H7 (cell line): ENCODE results near the gene RND2. TPM values are rescaled to one million over a fixed set of nuclear protein-coding genes. Genes with fewer than 3 reads are reported as not detected.
A peak's percentile ranks its signal among the peaks of the same experiment; 100 is the strongest.
"Not testable (repeated sequence)": the region's sequence is repeated elsewhere in the genome, so short reads cannot be mapped to it uniquely, and the experiment has no call there.

Source experiments
- DNase-seq: peaks from one replicate; pipeline ENCODE4 v3.0.0; 2012
- H3K27me3 ChIP-seq: 2 replicates; pipeline ENCODE4 v1.6.0; 2011; ENCODE audit warnings: mild to moderate bottlenecking, low read length; ENCODE audit not compliant: control insufficient read depth, insufficient read depth
- H3K36me3 ChIP-seq: replicated peaks from 2 replicates; pipeline ENCODE4 v1.5.1; 2011; ENCODE audit warnings: low read length; ENCODE audit not compliant: control insufficient read depth, insufficient read depth
- H3K4me3 ChIP-seq: 2 replicates; pipeline ENCODE4 v1.5.1; 2011; ENCODE audit warnings: low read depth, mild to moderate bottlenecking, control low read depth, low read length, moderate library complexity; ENCODE audit not compliant: insufficient read depth
- total RNA-seq: library from RNA; depleted of rRNA; stranded (reverse); fragments of >200 nt; shearing (Covaris generic); gene quantifications from 2 replicates; pipeline ENCODE4 v1.2.3, GENCODE V29; 2014; rRNA removed

RND2 gene
- total RNA-seq: 25.3 and 25.9 TPM in 2 replicates

GRCh38 chr17:43024407-43025289 is at the start of gene RND2:
Gene RND2, plus strand, starts transcription at chr17:43025231. Its CDS starts 117 bp downstream, at chr17:43025348.
- Histone ChIP-seq H3K27me3 (no peaks in the 10 kb centered on the region), H3K36me3 (peaks cover 4% of the 10 kb centered on the region), H3K4me3 (peak within 1 kb of the TSS; percentile 73)
- DNase-seq: peak; percentile 99

GRCh38 chr17:42975265-42975664 is 49.8 kb upstream of the RND2 start:
- no peaks in the 10 kb centered on the region for H3K36me3 ChIP-seq
- no peak for DNase-seq
- no peak overlapping the region for H3K4me3 ChIP-seq
- H3K27me3 ChIP-seq: no peaks in the 10 kb centered on the region

GRCh38 chr17:42975701-42976100 is 49.3 kb upstream of the RND2 start:
- H3K36me3 ChIP-seq, H3K4me3 ChIP-seq, H3K27me3 ChIP-seq, DNase-seq: not testable (repeated sequence)

GRCh38 chr17:42979511-42980273 is 45.3 kb upstream of the RND2 start, which contains the start of gene PTGES3L:
Gene PTGES3L, minus strand, starts transcription at chr17:42980080. Its CDS starts 27 bp downstream, at chr17:42980053.
- DNase-seq: peak; percentile 85
- H3K27me3 ChIP-seq: no peaks in the 10 kb centered on the region

GRCh38 chr17:42980274-42980765 is 44.7 kb upstream of the RND2 start, which contains the start of gene RUNDC1:
Gene RUNDC1, plus strand, starts transcription at chr17:42980565. Its CDS starts 12 bp downstream, at chr17:42980577.
- H3K27me3 ChIP-seq: no peaks in the 10 kb centered on the region
- peak within 1 kb of the TSS; percentile 85 for H3K4me3 ChIP-seq
- H3K36me3 ChIP-seq: no peaks in the 10 kb centered on the region
- DNase-seq: peak; percentile 98

More at GRCh38 chr17:42979511-42980273, 45.3 kb upstream of the RND2 start, which contains the start of gene PTGES3L:
- Histone ChIP-seq H3K36me3 (no peaks in the 10 kb centered on the region), H3K4me3 (peak within 1 kb of the TSS; percentile 85)

- DNase-seq: peak; percentile 88
- Histone ChIP-seq H3K36me3 (no peaks in the 10 kb centered on the region), H3K4me3 (peak overlapping the region; percentile 85), H3K27me3 (no peaks in the 10 kb centered on the region)
Measured at GRCh38 chr17:42980766-42981397, 44.1 kb upstream of the RND2 start.

- no peak for DNase-seq
- peaks cover 2% of the 10 kb centered on the region for H3K36me3 ChIP-seq
- H3K27me3 ChIP-seq: no peaks in the 10 kb centered on the region
- H3K4me3 ChIP-seq: no peak overlapping the region
Measured at GRCh38 chr17:42982266-42982665, 42.8 kb upstream of the RND2 start.

- Histone ChIP-seq H3K27me3 (no peaks in the 10 kb centered on the region), H3K36me3 (peaks cover 8% of the 10 kb centered on the region), H3K4me3 (no peak overlapping the region)
- no peak for DNase-seq
Measured at GRCh38 chr17:42985225-42985624, 39.8 kb upstream of the RND2 start.

- H3K27me3 ChIP-seq: no peaks in the 10 kb centered on the region
- H3K36me3 ChIP-seq: peaks cover 19% of the 10 kb centered on the region
- no peak for DNase-seq
- H3K4me3 ChIP-seq: no peak overlapping the region
Measured at GRCh38 chr17:42989141-42989540, 35.9 kb upstream of the RND2 start.

GRCh38 chr17:42989726-42990652 is 35.0 kb upstream of the RND2 start:
- Histone ChIP-seq H3K27me3 (no peaks in the 10 kb centered on the region), H3K36me3 (peaks cover 19% of the 10 kb centered on the region), H3K4me3 (no peak overlapping the region)
- no peak for DNase-seq

- no peaks in the 10 kb centered on the region for H3K27me3 ChIP-seq
- no peak overlapping the region for H3K4me3 ChIP-seq
- DNase-seq: no peak
- H3K36me3 ChIP-seq: peaks cover 19% of the 10 kb centered on the region
Measured at GRCh38 chr17:42991471-42991870, 33.6 kb upstream of the RND2 start.

- H3K4me3 ChIP-seq: no peak overlapping the region
- H3K27me3 ChIP-seq: no peaks in the 10 kb centered on the region
- H3K36me3 ChIP-seq: peaks cover 16% of the 10 kb centered on the region
- no peak for DNase-seq
Measured at GRCh38 chr17:42992872-42993271, 32.2 kb upstream of the RND2 start.

- peaks cover 16% of the 10 kb centered on the region for H3K36me3 ChIP-seq
- not testable (repeated sequence) for H3K27me3 ChIP-seq
Measured at GRCh38 chr17:42993913-42994312, 31.1 kb upstream of the RND2 start.

More at GRCh38 chr17:42993913-42994312, 31.1 kb upstream of the RND2 start:
- not testable (repeated sequence) for DNase-seq, H3K4me3 ChIP-seq
